Ishikawa (cell line): ENCODE results near the gene DDX56.

Experiments used
- CEBPB ChIP-seq: IDR thresholded peaks from 2 replicates; pipeline ENCODE4 v1.6.1; 2012
- EGR1 ChIP-seq: IDR thresholded peaks from 2 replicates; pipeline ENCODE4 v1.6.1; 2012
- FOXM1 ChIP-seq: IDR thresholded peaks from 2 replicates; pipeline ENCODE4 v1.6.1; 2012; ENCODE audit warnings: low read depth, borderline replicate concordance
- MAX ChIP-seq: IDR thresholded peaks from 2 replicates; pipeline ENCODE4 v1.6.1; 2012
- NFIC ChIP-seq: IDR thresholded peaks from 2 replicates; pipeline ENCODE4 v1.6.1; 2012
- REST ChIP-seq: IDR thresholded peaks from 2 replicates; pipeline ENCODE4 v1.6.1; 2012; ENCODE audit warnings: low read depth, mild to moderate bottlenecking
- TCF12 ChIP-seq: IDR thresholded peaks from 2 replicates; pipeline ENCODE4 v1.6.1; 2012; ENCODE audit warnings: low read depth
- USF1 ChIP-seq: IDR thresholded peaks from 2 replicates; pipeline ENCODE4 v1.6.1; 2012
- ZBTB7A ChIP-seq: IDR thresholded peaks from 2 replicates; pipeline ENCODE4 v1.6.1; 2012; ENCODE audit warnings: low read depth

GRCh38 chr7:44534501-44534900 lies 39.2 kb downstream of the DDX56 start:
- TF ChIP-seq CEBPB (no peak), REST (no peak), USF1 (no peak), TCF12 (no peak), EGR1 (no peak), FOXM1 (no peak), MAX (no peak), NFIC (no peak), ZBTB7A (no peak)
